Head of caudate nucleus (tissue), 42 donors: ENCODE results near the gene VRK3.
"Not testable (repeated sequence)": the region's sequence is repeated elsewhere in the genome, so short reads cannot be mapped to it uniquely, and the experiment has no call there.

ENCODE experiments used
- DNase-seq, 42 donors: peaks; one replicate each; pipeline versions ENCODE4 v3.0.0 to v3.0.0-alpha.2; 2020 to 2021; ENCODE audit warnings: mixed read lengths in 7 of 42
- intact Hi-C: fragments of 100-400 bp; cut with DNase I; formaldehyde crosslinking; loops from one replicate; pipeline ENCODE4 v1.15.0; 2022

Gene VRK3, protein sequence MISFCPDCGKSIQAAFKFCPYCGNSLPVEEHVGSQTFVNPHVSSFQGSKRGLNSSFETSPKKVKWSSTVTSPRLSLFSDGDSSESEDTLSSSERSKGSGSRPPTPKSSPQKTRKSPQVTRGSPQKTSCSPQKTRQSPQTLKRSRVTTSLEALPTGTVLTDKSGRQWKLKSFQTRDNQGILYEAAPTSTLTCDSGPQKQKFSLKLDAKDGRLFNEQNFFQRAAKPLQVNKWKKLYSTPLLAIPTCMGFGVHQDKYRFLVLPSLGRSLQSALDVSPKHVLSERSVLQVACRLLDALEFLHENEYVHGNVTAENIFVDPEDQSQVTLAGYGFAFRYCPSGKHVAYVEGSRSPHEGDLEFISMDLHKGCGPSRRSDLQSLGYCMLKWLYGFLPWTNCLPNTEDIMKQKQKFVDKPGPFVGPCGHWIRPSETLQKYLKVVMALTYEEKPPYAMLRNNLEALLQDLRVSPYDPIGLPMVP

DNA sequence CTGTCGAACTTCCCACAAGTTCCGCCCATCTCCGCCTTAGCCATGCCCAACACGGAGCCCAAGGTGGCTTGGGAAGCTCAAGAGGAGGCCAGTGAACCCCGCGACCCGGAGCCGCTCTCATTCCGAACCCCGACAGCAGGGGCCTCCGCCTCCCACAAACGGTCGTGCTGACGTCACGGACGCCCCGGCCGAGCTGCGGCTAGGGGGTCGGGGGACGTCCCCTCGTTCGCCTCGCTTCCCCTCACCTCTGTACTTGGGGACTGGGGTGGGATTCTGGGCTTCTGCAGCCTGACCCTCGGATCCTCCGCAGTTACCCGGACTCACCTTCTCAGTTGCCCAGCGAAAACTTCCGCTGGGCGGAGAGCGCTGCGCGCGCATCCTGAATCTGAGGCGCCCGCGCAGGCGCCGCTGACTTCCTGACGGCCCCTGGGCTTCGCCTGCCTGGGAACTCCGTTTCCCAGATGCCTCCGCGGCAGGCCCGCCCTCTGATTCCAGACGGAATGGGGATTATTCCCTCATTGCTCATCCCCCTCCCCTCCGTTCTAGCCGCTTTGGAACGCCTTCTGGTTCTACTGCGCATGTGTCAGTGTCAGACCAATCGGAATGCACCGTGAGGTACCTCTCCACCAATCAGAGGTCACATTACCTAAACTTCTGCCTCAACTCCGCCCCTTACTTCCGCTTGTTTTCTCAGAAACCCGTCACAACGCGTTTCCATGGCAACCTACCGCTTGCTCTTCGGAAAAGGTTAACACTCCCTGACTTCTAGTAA lies at the start of gene VRK3:
TSS of gene VRK3 (minus strand) at position 351 of the 772 bp plus-strand sequence. CDS start 9,210 bp downstream, outside the sequence.
- intact Hi-C loops, result no loop called here
- DNase-seq, result peak; percentile 96 to 100 (median 99)

DNA sequence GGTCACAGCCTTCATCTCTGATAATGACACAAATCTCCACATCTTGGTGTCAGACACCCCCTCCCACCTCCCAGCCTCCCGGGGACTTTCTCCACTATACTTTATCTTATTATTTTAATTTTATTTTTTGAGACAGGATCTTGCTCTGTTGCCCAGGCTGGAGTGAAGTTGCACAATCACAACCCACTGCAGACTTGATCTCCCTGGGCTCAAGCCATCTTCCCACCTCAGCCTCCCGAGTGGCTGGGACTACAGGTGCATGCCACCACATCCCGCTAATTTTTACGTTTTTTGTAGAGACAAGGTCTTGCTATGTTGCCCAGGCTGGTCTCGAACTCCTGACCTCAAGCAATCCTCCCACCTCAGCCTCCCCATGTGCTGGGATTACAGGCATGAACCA lies 43.2 kb upstream of the VRK3 start:
- DNase-seq, intact Hi-C loops: not testable (repeated sequence)

DNA sequence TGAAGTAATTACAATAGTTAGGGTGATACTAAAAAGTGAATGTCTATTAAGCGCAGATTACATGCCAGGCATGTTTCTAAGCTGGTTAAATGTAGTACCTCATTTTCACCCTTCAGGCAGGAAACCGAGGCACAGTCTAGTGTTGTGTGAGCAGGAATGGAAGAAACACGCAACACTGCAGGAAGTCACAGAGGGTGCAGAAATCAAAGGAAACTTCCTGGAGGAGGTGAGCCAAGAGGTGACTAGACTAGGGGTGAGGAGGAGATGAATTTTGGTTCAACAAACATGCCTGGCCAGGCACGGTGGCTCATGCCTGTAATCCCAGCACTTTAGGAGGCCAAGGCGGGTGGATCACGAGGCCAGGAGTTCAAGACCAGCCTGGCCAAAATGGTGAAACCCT lies 42.4 kb upstream of the VRK3 start:
- DNase-seq, result no peak
- intact Hi-C loops, result no loop called here

DNA sequence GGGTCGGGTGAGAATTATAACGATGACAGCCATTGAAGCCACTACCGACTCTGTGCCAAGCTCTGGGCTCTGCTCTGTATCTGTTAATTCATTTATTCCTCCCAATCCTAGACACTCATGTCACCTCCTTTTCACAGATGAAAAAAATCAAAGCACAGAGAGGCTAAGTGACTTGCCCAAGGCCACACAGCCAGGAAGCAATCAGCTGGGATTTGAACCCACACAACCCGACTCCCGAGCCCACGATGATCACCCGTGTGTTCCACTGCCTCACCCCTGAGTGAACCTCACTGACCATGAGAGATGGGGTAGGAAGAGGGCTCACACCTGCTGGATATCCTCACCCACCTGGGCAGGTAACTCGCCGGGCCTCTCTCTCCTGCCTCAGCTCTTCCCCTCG lies 40.8 kb upstream of the VRK3 start:
- no peak for DNase-seq
- intact Hi-C loops, result no loop called here

DNA sequence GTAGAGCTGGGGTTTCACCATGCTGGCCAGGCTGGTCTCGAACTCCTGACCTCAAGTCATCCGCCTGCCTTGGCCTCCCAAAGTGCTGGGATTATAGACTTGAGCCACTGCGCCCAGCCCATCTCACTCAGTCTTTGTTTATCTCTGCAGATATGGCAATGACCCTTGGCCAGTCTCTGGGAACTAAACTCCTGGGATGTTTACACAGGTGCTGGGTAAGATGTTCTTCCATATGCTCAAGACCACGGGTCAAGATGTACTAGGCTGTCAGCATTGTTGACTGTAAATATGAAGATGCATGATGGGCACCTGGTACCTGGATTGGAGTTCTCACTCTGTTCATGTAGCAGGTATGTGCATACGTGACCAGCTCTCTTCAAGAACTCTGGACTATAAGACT lies 36.5 kb upstream of the VRK3 start:
- no peak for DNase-seq
- intact Hi-C loops, result no loop called here

- intact Hi-C loops, result no loop called here
- no peak for DNase-seq
These were observed 34.9 kb upstream of the VRK3 start for GRCh38 chr19:50060107-50060506.

DNA sequence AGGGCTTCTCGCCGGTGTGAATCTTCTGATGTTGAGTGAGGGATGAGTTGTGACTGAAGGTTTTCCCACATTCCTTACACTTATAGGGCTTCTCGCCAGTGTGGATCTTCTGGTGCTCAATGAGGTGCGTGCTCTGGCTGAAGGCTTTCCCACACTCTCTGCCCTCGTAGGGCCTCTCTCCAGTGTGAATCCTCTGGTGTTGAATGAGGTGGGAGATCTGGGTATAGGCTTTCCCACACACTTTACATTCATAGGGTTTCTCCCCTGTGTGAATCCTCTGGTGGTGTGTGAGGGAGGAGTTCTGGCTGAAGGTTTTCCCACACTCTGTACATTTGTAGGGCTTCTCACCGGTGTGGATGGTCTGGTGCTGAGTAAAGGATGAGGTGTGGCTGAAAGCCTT lies 33.9 kb upstream of the VRK3 start:
- intact Hi-C loops, result no loop called here
- no peak for DNase-seq

DNA sequence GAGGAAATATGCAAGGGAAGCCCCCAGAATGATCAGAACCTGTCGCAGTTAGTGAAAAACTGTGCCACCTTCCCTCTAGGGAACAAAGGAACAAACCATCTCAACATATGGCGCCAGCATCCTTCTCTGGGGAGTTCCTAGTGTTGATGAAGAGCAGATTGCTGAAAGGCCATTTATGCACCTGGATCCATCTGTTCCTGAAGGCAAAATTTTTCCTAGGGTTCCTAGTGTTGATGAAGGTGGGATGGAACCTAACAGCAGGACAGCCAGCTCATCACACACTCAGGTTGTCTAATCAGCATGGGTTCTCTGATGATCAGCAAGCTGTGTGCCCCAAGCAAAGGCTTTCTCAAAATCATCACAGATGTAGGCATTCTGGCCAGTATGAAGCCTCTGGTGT lies 33.3 kb upstream of the VRK3 start:
- DNase-seq, result no peak
- intact Hi-C loops, result no loop called here

GRCh38 chr19:50053119-50053518 lies 27.9 kb upstream of the VRK3 start:
- no peak for DNase-seq
- intact Hi-C loops, result no loop called here

DNA sequence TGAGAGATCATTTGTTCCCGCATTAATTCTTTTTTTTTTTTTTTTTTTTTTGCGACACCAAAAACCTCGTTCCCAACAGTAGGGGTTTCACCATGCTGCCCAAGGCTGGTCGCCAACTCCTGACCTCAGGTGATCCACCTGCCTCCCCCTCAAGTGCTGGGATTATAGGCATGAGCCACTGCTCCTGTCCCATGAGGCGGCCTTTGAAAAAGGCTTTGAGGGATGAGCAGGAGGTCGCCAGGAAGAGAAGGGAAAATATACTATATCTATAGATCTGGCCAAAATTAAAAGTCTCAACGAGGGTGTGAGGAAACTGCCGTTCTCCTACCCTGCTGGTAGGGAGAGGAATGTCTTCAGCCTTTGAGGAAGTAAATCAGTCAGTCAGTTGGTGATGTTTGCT lies 26.8 kb upstream of the VRK3 start:
- DNase-seq, result no peak

DNA sequence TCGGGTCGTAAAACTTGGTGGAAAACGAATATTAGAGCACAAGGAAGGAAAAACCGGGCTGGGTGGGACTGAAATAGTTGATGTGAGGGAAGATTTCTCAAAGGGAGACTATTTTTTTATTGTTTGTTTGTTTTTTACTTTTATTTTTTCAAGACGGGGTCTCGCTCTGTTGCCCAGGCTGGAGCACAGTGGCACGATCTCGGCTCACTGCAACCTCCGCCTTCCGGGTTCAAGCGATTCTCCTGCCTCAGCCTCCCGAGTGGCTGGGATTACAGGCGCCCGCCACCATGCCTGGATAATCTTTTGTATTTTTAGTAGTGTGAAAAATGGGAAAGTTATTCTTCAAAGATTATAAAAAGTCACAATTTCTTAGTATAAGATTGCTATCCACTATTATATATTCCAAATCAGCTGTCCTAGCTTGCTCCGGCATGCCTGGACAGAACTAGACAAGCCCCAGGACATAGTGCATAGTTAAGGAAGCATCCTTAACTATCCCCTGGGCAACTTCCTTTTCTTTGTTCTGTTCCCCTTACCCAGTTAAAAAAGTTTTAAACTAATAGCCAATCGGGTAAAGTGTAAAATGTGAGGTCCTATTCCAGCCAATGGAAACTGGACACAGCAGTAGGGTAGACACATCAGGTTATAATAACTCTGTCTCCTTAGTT lies 26.2 kb upstream of the VRK3 start:
- DNase-seq, intact Hi-C loops: not testable (repeated sequence)

More for the DNA sequence above, 26.8 kb upstream of the VRK3 start:
- intact Hi-C loops, result no loop called here

GRCh38 chr19:50050406-50051227 lies 25.4 kb upstream of the VRK3 start:
- peak; percentile 80 to 99 (median 93) for DNase-seq
- intact Hi-C loops, result no loop called here

DNA sequence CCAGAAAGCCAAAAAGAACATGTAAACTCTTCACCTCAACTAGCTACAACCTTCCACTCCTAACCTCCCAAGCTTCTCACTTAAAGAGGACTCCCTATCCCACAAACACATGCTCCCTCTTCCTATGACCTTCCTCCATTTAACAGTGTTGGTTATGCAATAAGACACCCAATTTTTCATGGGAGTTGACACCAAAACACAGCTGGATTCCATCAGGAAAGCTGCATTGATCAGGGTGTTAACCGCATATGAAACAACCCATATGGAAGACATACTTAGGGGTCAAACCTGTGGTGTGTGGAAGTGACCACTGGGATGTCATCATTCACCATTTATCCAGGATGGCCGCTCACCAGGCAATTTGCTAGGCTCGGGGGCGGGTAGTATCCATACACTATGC lies 22.5 kb upstream of the VRK3 start:
- intact Hi-C loops, result no loop called here
- DNase-seq, result no peak

DNA sequence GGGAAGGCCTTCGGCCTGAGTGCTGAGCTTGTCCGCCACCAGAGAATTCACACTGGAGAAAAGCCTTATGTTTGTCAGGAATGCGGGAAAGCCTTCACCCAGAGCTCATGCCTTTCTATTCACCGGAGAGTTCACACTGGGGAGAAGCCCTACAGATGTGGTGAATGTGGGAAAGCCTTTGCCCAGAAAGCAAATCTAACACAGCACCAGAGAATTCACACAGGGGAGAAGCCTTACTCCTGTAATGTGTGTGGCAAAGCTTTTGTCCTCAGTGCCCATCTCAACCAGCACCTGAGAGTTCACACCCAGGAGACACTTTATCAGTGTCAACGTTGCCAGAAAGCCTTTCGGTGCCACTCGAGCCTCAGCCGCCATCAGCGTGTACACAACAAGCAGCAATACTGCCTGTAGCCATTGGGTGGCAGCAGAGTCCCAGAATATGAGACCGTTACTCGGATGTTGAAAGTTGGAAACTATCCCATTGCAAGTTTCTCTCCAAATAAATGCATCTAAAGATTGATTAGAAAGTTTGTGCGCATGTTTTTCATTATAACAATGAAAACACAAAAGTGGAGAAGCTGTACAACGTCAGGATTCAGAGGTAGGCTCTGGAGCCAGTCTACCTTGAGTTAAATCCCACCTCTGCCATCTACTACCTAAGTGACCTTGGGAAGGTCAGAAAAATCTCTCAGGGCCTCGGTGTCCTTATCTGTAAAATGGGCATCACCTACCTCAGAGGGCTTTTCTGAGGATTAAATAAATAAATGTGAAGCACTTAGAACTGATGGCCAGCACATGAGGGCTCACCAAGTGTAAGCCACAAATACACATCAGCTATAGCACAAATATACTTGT lies 21.7 kb upstream of the VRK3 start:
- DNase-seq, result peak; percentile 31 to 93 (median 84)
- intact Hi-C loops, result no loop called here

DNA sequence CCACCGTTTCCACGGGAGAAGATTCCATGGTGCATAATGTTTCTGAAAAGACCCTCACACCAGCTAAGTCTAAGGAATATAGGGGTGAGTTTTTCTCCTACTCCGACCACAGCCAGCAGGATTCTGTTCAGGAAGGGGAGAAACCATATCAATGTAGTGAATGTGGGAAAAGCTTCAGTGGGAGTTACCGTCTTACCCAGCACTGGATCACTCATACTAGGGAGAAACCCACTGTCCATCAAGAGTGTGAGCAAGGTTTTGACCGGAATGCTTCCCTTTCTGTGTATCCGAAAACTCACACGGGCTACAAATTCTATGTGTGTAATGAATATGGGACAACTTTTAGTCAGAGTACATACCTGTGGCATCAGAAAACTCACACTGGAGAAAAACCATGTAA lies 19.8 kb upstream of the VRK3 start:
- intact Hi-C loops, result no loop called here
- no peak for DNase-seq

- intact Hi-C loops, result no loop called here
- DNase-seq, result no peak
These were observed 18.8 kb upstream of the VRK3 start for GRCh38 chr19:50043967-50044366.

- DNase-seq, result no peak
- intact Hi-C loops, result no loop called here
These were observed 17.3 kb upstream of the VRK3 start for GRCh38 chr19:50042363-50043024.

DNA sequence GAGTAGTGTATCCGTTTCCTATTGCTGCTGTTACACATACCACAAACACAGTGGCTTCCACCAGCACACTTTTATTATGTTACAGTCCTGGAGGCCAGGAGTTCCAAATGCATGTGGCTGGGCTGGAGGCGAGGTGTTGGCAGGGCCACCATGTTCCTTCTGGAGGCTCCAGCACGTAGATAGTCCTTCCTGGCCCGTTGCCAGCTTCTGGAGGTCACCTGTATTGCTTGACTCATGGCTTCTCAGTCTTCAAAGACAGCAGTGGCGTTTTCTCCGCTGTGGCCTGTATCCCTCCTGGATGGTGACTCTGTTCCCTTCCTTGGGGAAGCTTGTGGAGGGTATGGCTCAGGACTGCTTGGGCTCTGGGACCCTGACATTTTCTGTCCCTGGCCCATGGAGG lies 15.8 kb upstream of the VRK3 start:
- DNase-seq, result peak in 1 of 42 donors; percentile 29
- intact Hi-C loops, result no loop called here
